Measurements from ENCODE around the gene ABCC1. TPM values are rescaled to one million over a fixed set of nuclear protein-coding genes. Genes with fewer than 3 reads are reported as not detected.

ABCC1 gene
- total RNA-seq, 1 donor from 2014 or later = 24.5 TPM

DNA sequence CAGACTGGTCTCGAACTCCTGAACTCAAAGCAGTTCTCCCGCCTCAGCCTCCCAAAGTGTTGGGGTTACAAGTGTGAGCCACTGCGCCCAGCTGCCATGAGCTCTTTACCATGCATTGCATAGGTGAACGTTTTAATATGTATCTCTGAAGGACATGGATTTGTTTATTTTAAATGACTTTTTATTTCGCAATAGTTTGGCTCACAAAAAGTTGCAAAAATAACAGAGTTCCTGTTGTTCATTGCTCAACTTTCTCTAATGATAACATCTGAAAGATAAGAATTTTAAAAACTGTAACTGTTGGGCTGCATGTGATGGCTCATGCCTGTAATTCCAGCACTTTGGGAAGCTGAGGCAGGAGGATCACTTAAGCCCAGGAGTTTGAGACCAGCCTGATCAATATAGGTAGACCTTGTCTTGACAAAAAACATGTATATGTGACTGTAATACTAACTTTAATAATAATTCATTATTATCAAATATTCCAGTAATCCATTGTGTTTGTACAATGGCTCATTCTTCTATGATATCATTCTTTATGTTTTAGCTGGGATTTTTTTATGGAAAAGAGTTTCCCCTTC lies 80.1 kb downstream of the ABCC1 start:
- intact Hi-C loops (cut with DNase I) = no loop called here
- no peak for ATAC-seq
- no peak for DNase-seq (ENCODE audit: missing footprints)

DNA sequence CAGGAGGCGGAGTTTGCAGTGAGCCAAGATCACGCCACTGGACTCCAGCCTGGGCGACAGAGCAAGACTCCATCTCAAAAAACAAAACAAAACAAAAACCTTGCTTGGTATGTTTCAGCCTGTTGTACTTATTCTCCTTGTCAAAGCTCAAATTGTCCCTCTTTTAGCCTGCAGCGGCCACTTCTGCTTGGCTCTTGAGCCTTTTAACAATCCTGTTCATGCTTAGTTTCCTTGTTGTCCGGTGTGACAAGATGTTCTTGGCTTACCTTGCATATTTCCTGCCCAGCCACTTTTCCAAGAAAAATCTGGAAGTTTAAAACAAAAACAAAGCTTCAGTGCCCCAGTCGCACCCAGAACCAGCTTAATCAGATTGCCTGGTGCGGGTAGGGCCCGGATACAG lies 81.0 kb downstream of the ABCC1 start:
- ATAC-seq = no peak
- intact Hi-C loops (cut with DNase I) = no loop called here

DNA sequence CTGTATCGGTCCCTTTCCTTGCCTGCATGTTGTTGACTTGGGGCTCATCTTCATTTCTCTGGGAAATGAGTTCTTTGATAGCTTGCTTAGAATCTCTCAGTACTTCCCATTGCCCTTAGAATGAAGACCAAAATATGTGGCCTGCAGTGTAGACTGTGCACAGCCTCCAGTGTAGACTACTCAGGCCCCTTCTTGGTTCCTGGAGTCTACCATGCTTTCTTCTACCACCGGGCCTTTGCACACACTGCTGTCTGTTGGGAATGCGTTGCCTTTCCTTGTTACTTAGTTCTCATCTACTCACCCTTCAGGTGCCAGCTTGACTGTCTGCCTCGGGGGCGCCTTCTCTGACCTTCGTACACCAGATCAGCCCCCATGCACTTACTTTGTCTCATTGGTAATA lies 82.0 kb downstream of the ABCC1 start:
- no peak for ATAC-seq
- intact Hi-C loops (cut with DNase I) = no loop called here
- DNase-seq (ENCODE audit: missing footprints) = no peak

More for the DNA sequence above, 81.0 kb downstream of the ABCC1 start:
- no peak for DNase-seq (ENCODE audit: missing footprints)

DNA sequence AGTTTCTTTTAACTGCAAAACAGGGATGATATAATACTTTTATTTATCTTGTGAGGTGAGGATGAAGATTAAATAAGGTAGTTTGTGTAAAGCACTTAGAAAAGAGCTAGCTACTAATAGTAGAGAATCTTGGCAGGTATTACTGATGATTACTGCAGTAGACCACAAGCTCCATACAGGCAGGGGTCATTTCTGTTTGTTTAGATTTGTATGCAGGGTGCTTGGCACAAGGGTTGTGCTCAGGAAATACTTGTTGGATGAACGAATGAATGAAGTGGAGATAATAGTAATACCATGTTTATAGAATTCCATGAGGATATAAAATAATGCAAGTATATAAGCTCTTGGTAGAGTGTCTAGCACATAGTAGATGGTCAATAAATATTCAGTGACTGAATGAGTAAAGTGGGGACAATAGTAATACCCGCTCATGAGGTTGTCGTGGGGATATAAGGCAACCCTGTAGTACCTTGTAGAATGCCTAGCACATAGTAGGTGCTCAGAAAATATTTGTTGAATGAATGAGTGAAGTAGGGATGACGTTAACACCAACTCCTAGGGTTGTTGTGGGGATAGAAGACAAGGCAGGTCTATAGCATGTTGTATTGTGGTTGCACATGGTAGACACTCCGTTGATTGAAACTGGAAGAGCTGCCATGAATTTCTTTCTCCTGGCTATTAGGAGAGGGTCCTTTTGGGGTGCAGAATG lies 83.0 kb downstream of the ABCC1 start:
- ATAC-seq (no peak), DNase-seq (ENCODE audit: missing footprints) (no peak)
- intact Hi-C loops (cut with DNase I) = no loop called here

DNA sequence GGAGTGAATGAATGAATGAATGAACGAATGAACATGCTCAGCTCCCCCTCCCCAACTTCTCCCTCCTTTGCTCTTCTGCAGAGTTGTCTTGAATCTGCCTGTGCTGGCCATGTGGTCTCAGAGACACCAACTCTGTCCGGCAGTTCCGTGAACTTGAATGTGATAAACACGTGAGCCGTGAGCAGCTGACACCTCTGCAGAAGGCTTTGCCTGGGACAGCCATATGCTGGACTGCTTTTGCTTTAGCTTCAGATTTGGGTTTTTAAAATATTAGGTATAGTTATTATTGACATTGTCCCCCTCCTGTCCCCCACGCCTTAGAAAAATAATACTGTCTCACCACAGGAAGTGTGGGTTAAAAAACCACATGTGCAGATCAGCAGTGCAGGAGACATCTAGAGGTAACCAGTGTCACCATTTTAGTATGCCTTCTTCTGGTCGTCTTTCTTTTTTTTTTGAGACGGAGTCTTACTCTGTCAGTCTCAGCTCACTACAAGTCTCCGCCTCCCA lies 83.8 kb downstream of the ABCC1 start:
- intact Hi-C loops (cut with DNase I) = no loop called here
- DNase-seq (ENCODE audit: missing footprints) (no peak), ATAC-seq (no peak)

DNA sequence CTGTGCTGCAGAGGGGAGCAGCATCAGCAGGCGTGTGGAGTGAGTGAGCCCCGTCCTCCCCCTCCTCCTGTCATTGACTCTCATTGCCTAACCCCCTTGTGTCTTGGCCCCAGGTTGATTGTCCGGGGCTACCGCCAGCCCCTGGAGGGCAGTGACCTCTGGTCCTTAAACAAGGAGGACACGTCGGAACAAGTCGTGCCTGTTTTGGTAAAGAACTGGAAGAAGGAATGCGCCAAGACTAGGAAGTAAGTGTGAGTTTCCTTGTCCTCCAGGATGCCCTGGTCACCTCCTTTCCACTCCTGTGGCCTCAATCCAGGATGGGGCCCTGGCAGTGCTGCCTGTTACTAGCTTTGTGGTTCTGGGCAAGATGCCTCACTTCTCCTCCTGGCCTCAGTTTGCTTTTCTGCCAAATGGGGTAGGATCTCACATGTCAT lies 87.0 kb downstream of the ABCC1 start:
- intact Hi-C loops (cut with DNase I) = no loop called here
- DNase-seq (ENCODE audit: missing footprints) = no peak
- no peak for ATAC-seq

DNA sequence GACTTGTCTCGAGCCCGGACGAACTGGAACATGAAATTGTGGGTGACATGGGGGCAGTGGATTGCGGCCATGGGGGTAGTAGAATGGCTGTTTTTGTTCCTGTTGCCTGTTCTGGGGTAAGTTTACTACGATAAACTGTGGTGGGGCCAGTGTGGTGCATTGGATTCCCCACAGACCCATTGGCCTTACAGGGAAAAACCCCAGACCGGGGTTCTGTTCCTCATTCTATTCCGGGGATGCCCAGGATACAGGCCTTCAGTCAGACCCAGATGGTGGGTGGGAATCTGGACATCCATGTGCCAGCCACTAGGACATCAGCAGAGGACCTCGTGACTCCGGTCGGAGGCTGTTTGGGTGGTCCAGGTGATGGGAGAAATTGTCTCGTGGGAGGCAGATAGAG lies 88.1 kb downstream of the ABCC1 start:
- intact Hi-C loops (cut with DNase I) = no loop called here
- no peak for DNase-seq (ENCODE audit: missing footprints)
- ATAC-seq = no peak

DNA sequence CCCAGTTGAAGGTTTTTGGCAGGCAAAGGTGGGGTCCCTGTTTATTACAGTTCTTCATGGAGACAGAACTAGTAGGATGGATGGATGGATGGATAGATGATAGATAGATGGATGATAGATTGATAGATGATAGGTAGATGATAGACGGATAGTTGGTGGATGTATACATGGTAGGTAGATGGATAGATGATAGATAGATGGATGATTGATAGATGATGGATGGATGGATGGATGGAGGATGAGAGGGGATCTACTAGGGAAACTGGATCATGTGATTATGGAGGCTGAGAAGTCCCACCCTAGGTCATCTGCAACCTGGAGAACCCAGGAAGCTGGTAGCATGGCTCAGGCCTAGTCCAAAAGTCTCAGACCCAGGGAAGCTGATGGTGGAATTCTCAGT lies 88.6 kb downstream of the ABCC1 start:
- intact Hi-C loops (cut with DNase I) = no loop called here
- ATAC-seq (no peak), DNase-seq (ENCODE audit: missing footprints) (no peak)

DNA sequence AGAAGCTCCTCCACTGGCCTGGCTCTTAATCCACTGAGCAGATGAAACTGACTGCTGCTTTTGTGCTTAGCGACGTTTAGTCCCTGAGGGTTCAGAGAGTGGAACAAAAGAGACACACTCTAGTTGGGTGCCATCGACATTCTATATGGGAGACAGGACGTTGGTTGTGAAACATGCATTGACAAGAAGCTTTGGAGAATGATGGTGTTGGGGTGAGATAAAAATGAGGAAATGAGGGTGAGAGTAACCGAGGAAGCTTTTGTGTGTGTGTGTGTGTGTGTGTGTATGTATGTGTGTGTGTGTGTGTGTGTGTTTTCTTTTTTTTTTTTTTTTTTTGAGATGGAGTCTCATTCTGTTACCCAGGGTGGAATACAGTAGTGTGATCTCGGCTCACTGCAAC lies 89.5 kb downstream of the ABCC1 start:
- ATAC-seq (no peak), DNase-seq (ENCODE audit: missing footprints) (no peak)
- intact Hi-C loops (cut with DNase I) = no loop called here

DNA sequence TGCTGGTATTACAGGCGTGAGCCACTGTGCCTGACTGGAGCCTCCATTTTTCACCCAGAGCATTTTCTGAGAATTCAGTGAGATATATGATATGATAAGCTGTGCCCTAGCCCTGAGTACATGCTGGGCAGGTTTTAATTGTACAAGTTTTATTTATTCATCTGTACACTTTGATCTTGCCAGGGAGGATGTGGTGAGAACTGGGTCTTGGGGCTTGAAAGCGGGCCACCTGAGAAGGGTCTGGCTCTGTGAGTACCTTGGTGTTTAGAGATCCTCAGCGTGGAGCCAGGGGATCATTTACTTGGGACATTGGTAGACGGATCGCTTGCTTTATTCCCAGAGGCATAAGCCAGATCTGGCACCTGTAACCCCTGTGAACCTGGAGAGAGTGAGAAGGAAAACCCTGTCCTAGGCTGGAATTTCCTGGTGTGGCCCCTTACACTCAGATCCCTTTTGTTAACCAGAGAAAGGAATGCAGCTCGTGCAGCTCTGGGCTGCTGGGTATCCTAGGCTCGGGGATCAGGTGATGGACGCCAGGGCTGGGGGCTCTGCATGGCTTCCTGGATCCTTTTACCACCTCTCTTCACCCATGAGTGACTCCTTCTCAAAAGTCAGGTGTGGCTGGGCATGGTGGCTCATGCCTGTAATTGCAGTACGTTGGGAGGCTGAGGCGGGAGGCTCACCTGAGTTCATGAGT lies 91.9 kb downstream of the ABCC1 start:
- ATAC-seq (no peak), DNase-seq (ENCODE audit: missing footprints) (no peak)
- intact Hi-C loops (cut with DNase I) = no loop called here

DNA sequence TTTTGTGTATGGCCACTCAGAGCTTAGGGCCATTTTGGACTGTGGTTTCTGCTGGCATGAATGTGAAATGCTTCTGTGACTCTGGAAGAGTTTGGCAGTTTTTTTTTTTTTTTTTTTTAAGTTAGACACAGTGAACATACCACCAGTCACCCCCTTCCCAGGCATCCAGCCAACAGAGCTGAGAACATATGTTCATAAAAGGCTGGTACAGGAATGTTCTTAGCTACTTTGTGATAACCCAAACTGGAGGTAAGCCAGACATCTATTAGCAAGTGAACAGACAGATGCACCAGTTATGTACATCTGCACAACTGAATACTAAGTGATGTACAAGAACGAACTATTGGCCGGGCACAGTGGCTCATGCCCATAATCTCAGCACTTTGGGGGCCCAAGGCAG lies 92.7 kb downstream of the ABCC1 start:
- ATAC-seq = peak; percentile 80
- intact Hi-C loops (cut with DNase I) = no loop called here
- DNase-seq (ENCODE audit: missing footprints) = peak; percentile 73

DNA sequence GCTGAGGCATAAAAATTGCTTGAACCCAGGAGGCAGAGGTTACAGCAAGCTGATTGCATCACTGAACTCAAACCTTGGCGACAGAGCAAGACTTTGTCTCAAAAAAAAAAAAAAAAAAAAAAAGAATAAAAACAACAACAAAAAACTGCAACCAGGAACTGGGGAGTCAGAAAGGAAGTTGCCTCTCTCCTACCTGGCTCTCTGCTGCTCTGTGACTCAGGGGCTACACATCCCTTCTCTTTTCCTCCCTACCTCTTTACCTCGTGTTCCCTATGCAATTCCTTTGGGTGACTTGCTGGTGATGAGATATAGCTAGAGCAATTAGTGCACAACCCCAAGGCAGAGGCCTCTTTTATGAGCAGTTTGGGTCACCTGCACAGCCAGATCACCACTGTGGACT lies 95.9 kb downstream of the ABCC1 start:
- ATAC-seq (no peak), DNase-seq (ENCODE audit: missing footprints) (no peak)
- intact Hi-C loops (cut with DNase I) = no loop called here

DNA sequence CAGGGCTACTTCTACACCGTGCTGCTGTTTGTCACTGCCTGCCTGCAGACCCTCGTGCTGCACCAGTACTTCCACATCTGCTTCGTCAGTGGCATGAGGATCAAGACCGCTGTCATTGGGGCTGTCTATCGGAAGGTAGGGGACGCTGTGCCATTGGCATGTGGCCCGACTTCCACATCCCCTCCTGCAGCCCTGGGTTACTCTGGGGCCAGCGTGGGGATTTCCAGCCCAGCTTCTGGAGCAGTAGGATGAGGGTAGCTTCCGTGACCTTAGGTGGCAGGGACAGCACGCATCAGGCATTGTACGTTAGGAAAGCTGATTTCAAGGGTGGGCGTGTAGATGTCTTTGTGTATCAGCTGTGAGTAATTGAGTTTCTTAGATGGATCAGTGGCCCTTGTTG lies 96.5 kb downstream of the ABCC1 start:
- intact Hi-C loops (cut with DNase I) = no loop called here
- no peak for DNase-seq (ENCODE audit: missing footprints)
- no peak for ATAC-seq

DNA sequence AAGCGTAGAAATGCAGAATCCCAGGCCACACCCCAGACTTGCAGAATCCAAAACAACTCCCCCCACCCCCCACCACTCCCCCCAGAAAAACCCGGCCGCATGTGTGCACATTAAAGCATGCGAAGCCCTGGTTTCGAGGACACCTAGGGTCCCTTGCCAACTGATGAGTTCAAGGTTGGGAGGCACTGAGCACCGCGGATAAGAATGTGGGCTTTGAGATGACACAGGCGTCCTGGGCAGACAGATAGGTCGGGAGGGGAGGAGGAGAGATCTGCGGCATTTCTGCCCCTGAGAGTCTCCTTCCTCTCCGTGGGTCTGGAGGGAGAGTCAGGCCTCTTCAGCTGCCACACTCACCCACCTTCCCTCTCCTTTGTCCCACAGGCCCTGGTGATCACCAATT lies 98.3 kb downstream of the ABCC1 start:
- DNase-seq (ENCODE audit: missing footprints) (no peak), ATAC-seq (no peak)
- intact Hi-C loops (cut with DNase I) = no loop called here

DNA sequence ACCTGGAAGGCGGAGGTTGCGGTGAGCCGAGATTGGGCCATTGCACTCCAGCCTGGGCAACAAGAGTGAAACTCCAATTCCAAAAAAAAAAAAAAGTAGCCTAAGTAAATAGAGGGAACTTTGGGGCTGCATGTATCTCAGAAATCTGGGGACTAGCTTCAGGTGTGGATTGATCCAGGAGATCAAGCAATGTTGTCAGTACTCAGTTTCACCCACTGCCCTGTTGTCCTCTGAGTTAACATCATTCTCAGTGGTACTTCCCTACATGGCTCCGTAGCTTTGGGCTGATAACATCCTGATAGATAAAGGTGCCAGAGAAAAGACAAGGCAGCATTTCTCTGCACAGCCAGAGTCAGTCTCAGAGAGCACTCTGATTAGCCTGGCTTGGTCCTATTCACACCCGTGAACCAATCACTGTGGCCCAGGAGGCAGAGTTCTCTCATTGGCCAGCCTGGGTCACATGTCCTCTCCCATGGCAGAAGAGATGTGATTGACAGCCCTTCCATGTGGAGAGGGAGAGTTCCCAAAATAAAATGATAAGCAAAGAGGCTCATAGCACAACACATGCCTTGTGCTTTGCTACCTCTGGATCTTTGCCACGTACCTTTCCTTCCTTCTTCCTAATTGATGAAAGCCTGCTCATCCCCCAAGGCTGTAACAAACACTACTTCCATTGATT lies 99.6 kb downstream of the ABCC1 start:
- DNase-seq (ENCODE audit: missing footprints) = no peak
- intact Hi-C loops (cut with DNase I) = no loop called here
- peak; percentile 93 for ATAC-seq

DNA sequence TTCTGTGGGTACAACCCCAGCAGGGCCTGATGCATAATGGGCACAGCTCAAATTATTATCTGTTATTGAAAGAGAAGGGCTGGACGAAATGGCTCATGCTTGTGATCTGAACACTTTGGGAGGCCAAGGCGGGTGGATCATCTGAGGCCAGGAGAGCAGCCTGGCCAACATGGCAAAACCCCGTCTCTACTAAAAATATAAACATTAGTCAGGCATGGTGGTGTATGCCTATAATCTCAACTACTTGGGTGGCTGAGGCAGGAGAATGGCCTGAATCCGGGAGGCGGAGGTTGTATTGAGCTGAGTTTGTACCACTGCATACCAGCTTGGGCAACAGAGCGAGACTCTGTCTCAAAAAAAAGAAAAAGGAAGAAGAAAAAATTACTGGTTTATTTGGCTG lies 100.7 kb downstream of the ABCC1 start:
- no peak for ATAC-seq
- DNase-seq (ENCODE audit: missing footprints) = no peak
- intact Hi-C loops (cut with DNase I) = no loop called here

DNA sequence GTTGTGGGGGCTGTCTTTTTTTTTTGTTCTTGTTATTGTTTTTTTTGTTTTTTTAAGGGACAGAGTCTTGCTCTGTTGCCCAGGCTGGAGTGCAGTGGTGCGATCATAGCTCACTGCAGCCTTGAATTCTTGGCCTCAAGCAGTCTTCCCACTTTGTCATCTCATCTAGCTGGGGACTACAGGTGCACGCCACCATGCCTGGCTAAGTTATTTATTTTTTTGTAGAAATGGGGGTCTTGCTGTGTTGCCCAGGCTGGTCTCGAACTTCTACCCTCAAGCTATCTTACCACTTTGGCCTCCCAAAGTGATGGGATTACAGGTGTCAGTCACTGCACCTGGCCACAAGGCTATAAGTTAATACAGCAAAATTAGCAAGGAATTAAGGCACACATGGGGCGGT lies 101.7 kb downstream of the ABCC1 start:
- ATAC-seq (no peak), DNase-seq (ENCODE audit: missing footprints) (no peak)
- intact Hi-C loops (cut with DNase I) = no loop called here

DNA sequence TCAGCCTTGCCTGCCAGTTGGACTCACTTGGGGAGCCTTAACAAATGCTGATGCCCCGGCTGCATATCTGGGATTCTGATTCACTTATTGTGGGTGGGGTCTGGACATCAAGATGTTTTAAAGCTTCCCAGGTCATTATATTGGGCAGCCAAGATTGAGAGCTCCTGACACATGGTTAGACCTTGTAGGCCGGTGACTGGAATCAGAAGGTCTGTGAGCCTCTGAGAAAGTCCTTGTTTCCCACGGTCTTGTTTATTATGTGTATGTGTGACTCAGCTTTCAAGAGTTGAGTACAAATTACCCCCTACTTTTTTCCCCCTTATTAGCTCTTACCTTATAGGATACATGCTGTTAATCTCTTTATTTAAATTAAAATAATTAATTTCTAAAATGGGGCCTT lies 103.5 kb downstream of the ABCC1 start:
- intact Hi-C loops (cut with DNase I) = no loop called here
- DNase-seq (ENCODE audit: missing footprints) (no peak), ATAC-seq (no peak)

DNA sequence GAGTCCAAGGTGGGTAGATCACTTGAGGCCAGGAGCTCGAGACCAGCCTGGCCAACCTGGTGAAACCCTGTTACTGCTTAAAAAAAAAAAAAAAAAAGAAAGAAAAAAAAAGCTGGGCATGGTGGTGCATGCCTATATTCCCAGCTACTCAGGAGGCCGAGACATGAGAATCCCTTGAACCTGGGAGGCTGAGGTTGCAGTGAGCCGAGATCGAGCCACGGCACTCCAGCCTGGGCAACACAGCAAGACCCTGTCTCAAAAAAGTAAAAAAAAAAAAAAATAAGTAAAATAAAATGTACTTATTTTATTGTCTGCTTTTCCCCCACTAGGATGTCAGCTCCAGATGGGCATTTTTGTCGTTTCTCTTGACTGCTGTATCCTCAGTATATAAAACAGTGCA lies 107.7 kb downstream of the ABCC1 start:
- intact Hi-C loops (cut with DNase I) = no loop called here
- no peak for DNase-seq (ENCODE audit: missing footprints)
- ATAC-seq = no peak

DNA sequence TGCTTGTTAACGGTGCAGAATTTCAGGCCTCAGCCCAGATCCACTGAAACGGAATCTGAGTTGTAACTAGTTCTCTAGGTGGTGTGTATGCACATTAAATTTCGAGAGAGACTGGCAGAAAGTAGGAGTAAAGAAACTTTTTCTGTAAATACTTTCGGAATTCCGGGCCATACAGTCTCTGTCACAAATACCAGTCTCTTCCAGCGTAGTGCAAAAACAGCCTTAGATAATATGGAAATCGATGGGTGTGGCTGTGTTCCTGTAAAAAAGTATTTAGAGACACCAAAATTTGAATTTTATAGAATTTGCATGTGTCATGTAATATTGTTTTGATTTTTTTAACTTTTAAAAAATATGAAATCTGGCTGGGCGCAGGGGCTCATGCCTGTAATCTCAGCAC lies 109.7 kb downstream of the ABCC1 start:
- intact Hi-C loops (cut with DNase I) = no loop called here
- no peak for DNase-seq (ENCODE audit: missing footprints)
- ATAC-seq = no peak

Measured in Right ventricle myocardium inferior (tissue), 1 donor.